ENCODE data around the gene GNA12.

GNA12 gene

GRCh38 chr7:2843711-2844152, 376 bp downstream of the GNA12 start:
- H3K36me3 ChIP-seq (ENCODE audit: control insufficient read depth, insufficient read depth, low read length), result no peaks in the 10 kb centered on the region
- peak overlapping the region; percentile 75 for H3K27ac ChIP-seq (ENCODE audit: low read depth, low read length)
- H3K4me3 ChIP-seq (ENCODE audit: low read length), result peak overlapping the region; percentile 80
- peak overlapping the region; percentile 37 for H3K9ac ChIP-seq (ENCODE audit: low read length)
- H3K27me3 ChIP-seq (ENCODE audit: control insufficient read depth, insufficient read depth, low read length), result no peaks in the 10 kb centered on the region
- H3K4me1 ChIP-seq (ENCODE audit: control insufficient read depth, insufficient read depth, low read length), result peaks cover 5% of the 10 kb centered on the region

GRCh38 chr7:2843191-2843685, 870 bp downstream of the GNA12 start:
- Histone ChIP-seq H3K9ac (ENCODE audit: low read length) (peak overlapping the region; percentile 37), H3K27ac (ENCODE audit: low read depth, low read length) (peak overlapping the region; percentile 75), H3K27me3 (ENCODE audit: control insufficient read depth, insufficient read depth, low read length) (no peaks in the 10 kb centered on the region), H3K36me3 (ENCODE audit: control insufficient read depth, insufficient read depth, low read length) (no peaks in the 10 kb centered on the region), H3K4me1 (ENCODE audit: control insufficient read depth, insufficient read depth, low read length) (peaks cover 5% of the 10 kb centered on the region), H3K4me3 (ENCODE audit: low read length) (peak overlapping the region; percentile 80)

GRCh38 chr7:2841907-2842306, 2.2 kb downstream of the GNA12 start:
- H3K36me3 ChIP-seq (ENCODE audit: control insufficient read depth, insufficient read depth, low read length), result no peaks in the 10 kb centered on the region
- no peaks in the 10 kb centered on the region for H3K27me3 ChIP-seq (ENCODE audit: control insufficient read depth, insufficient read depth, low read length)
- H3K9ac ChIP-seq (ENCODE audit: low read length), result no peak overlapping the region
- peak overlapping the region; percentile 70 for H3K27ac ChIP-seq (ENCODE audit: low read depth, low read length)
- H3K4me3 ChIP-seq (ENCODE audit: low read length), result no peak overlapping the region
- peaks cover 7% of the 10 kb centered on the region for H3K4me1 ChIP-seq (ENCODE audit: control insufficient read depth, insufficient read depth, low read length)

GRCh38 chr7:2840458-2840857, 3.6 kb downstream of the GNA12 start:
- no peak overlapping the region for H3K27ac ChIP-seq (ENCODE audit: low read depth, low read length)
- H3K4me1 ChIP-seq (ENCODE audit: control insufficient read depth, insufficient read depth, low read length), result peaks cover 7% of the 10 kb centered on the region
- no peak overlapping the region for H3K4me3 ChIP-seq (ENCODE audit: low read length)
- H3K36me3 ChIP-seq (ENCODE audit: control insufficient read depth, insufficient read depth, low read length), result no peaks in the 10 kb centered on the region
- H3K27me3 ChIP-seq (ENCODE audit: control insufficient read depth, insufficient read depth, low read length), result no peaks in the 10 kb centered on the region
- no peak overlapping the region for H3K9ac ChIP-seq (ENCODE audit: low read length)

- Histone ChIP-seq H3K27ac (ENCODE audit: low read depth, low read length) (no peak overlapping the region), H3K4me1 (ENCODE audit: control insufficient read depth, insufficient read depth, low read length) (peaks cover 7% of the 10 kb centered on the region), H3K27me3 (ENCODE audit: control insufficient read depth, insufficient read depth, low read length) (no peaks in the 10 kb centered on the region), H3K36me3 (ENCODE audit: control insufficient read depth, insufficient read depth, low read length) (no peaks in the 10 kb centered on the region), H3K9ac (ENCODE audit: low read length) (no peak overlapping the region), H3K4me3 (ENCODE audit: low read length) (no peak overlapping the region)
These were observed 5.1 kb downstream of the GNA12 start for GRCh38 chr7:2838873-2839578.

GRCh38 chr7:2838451-2838850, 5.7 kb downstream of the GNA12 start:
- Histone ChIP-seq H3K27ac (ENCODE audit: low read depth, low read length) (no peak overlapping the region), H3K4me1 (ENCODE audit: control insufficient read depth, insufficient read depth, low read length) (peaks cover 7% of the 10 kb centered on the region), H3K27me3 (ENCODE audit: control insufficient read depth, insufficient read depth, low read length) (no peaks in the 10 kb centered on the region), H3K4me3 (ENCODE audit: low read length) (no peak overlapping the region), H3K9ac (ENCODE audit: low read length) (no peak overlapping the region), H3K36me3 (ENCODE audit: control insufficient read depth, insufficient read depth, low read length) (no peaks in the 10 kb centered on the region)

- no peak overlapping the region for H3K9ac ChIP-seq (ENCODE audit: low read length)
- H3K27me3 ChIP-seq (ENCODE audit: control insufficient read depth, insufficient read depth, low read length), result no peaks in the 10 kb centered on the region
- peaks cover 2% of the 10 kb centered on the region for H3K4me1 ChIP-seq (ENCODE audit: control insufficient read depth, insufficient read depth, low read length)
- no peaks in the 10 kb centered on the region for H3K36me3 ChIP-seq (ENCODE audit: control insufficient read depth, insufficient read depth, low read length)
- H3K4me3 ChIP-seq (ENCODE audit: low read length), result no peak overlapping the region
- H3K27ac ChIP-seq (ENCODE audit: low read depth, low read length), result no peak overlapping the region
These were observed 6.6 kb downstream of the GNA12 start for GRCh38 chr7:2837496-2837895.

GRCh38 chr7:2834748-2835441, 9.2 kb downstream of the GNA12 start:
- Histone ChIP-seq H3K27me3 (ENCODE audit: control insufficient read depth, insufficient read depth, low read length) (no peaks in the 10 kb centered on the region), H3K9ac (ENCODE audit: low read length) (no peak overlapping the region), H3K27ac (ENCODE audit: low read depth, low read length) (no peak overlapping the region), H3K36me3 (ENCODE audit: control insufficient read depth, insufficient read depth, low read length) (no peaks in the 10 kb centered on the region), H3K4me3 (ENCODE audit: low read length) (no peak overlapping the region), H3K4me1 (ENCODE audit: control insufficient read depth, insufficient read depth, low read length) (peaks cover 2% of the 10 kb centered on the region)

GRCh38 chr7:2833083-2833910, 10.8 kb downstream of the GNA12 start:
- Histone ChIP-seq H3K36me3 (ENCODE audit: control insufficient read depth, insufficient read depth, low read length) (no peaks in the 10 kb centered on the region), H3K4me1 (ENCODE audit: control insufficient read depth, insufficient read depth, low read length) (peaks cover 2% of the 10 kb centered on the region), H3K27me3 (ENCODE audit: control insufficient read depth, insufficient read depth, low read length) (no peaks in the 10 kb centered on the region), H3K9ac (ENCODE audit: low read length) (no peak overlapping the region), H3K27ac (ENCODE audit: low read depth, low read length) (no peak overlapping the region), H3K4me3 (ENCODE audit: low read length) (no peak overlapping the region)

GRCh38 chr7:2832461-2832860, 11.6 kb downstream of the GNA12 start:
- H3K9ac ChIP-seq (ENCODE audit: low read length), result no peak overlapping the region
- no peak overlapping the region for H3K27ac ChIP-seq (ENCODE audit: low read depth, low read length)
- H3K36me3 ChIP-seq (ENCODE audit: control insufficient read depth, insufficient read depth, low read length), result no peaks in the 10 kb centered on the region
- no peak overlapping the region for H3K4me3 ChIP-seq (ENCODE audit: low read length)
- no peaks in the 10 kb centered on the region for H3K27me3 ChIP-seq (ENCODE audit: control insufficient read depth, insufficient read depth, low read length)
- H3K4me1 ChIP-seq (ENCODE audit: control insufficient read depth, insufficient read depth, low read length), result no peaks in the 10 kb centered on the region

GRCh38 chr7:2830609-2831376, 13.3 kb downstream of the GNA12 start:
- Histone ChIP-seq H3K9ac (ENCODE audit: low read length) (no peak overlapping the region), H3K27me3 (ENCODE audit: control insufficient read depth, insufficient read depth, low read length) (no peaks in the 10 kb centered on the region), H3K4me1 (ENCODE audit: control insufficient read depth, insufficient read depth, low read length) (no peaks in the 10 kb centered on the region), H3K36me3 (ENCODE audit: control insufficient read depth, insufficient read depth, low read length) (no peaks in the 10 kb centered on the region), H3K4me3 (ENCODE audit: low read length) (no peak overlapping the region), H3K27ac (ENCODE audit: low read depth, low read length) (no peak overlapping the region)

- Histone ChIP-seq H3K4me3 (ENCODE audit: low read length) (no peak overlapping the region), H3K4me1 (ENCODE audit: control insufficient read depth, insufficient read depth, low read length) (no peaks in the 10 kb centered on the region), H3K9ac (ENCODE audit: low read length) (no peak overlapping the region), H3K27ac (ENCODE audit: low read depth, low read length) (no peak overlapping the region), H3K36me3 (ENCODE audit: control insufficient read depth, insufficient read depth, low read length) (no peaks in the 10 kb centered on the region), H3K27me3 (ENCODE audit: control insufficient read depth, insufficient read depth, low read length) (no peaks in the 10 kb centered on the region)
These were observed 15.1 kb downstream of the GNA12 start for GRCh38 chr7:2829040-2829439.
